Coronary artery (tissue), 2 donors: ENCODE measurements around the gene ABHD12.
A peak's percentile ranks its signal among the peaks of the same experiment; 100 is the strongest.

Source experiments
- DNase-seq: peaks from one replicate; pipeline ENCODE4 v3.0.0-alpha.2; 2017; ENCODE audit warnings: low spot score
- H3K27ac ChIP-seq, 2 donors: fragments of 200-600 bp; sonication (generic); one replicate each; pipeline ENCODE4 v1.5.1; 2016 to 2019
- H3K4me3 ChIP-seq: fragments of 200-600 bp; sonication (generic); 2 replicates; pipeline ENCODE4 v1.5.1; 2016; ENCODE audit warnings: mild to moderate bottlenecking, moderate library complexity
- TF ChIP-seq, protein P1 (sequence below): fragments of 200-600 bp; sonication (generic); IDR thresholded peaks from one replicate; pipeline ENCODE4 v1.5.1; 2019; ENCODE audit warnings: antibody characterized with exemption

The ABHD12 gene

GRCh38 chr20:25259788-25260254, 130.8 kb downstream of the ABHD12 start:
- no peak overlapping the region for H3K4me3 ChIP-seq
- no peak for DNase-seq
- TF ChIP-seq, protein P1, sequence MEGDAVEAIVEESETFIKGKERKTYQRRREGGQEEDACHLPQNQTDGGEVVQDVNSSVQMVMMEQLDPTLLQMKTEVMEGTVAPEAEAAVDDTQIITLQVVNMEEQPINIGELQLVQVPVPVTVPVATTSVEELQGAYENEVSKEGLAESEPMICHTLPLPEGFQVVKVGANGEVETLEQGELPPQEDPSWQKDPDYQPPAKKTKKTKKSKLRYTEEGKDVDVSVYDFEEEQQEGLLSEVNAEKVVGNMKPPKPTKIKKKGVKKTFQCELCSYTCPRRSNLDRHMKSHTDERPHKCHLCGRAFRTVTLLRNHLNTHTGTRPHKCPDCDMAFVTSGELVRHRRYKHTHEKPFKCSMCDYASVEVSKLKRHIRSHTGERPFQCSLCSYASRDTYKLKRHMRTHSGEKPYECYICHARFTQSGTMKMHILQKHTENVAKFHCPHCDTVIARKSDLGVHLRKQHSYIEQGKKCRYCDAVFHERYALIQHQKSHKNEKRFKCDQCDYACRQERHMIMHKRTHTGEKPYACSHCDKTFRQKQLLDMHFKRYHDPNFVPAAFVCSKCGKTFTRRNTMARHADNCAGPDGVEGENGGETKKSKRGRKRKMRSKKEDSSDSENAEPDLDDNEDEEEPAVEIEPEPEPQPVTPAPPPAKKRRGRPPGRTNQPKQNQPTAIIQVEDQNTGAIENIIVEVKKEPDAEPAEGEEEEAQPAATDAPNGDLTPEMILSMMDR, result no peak
- H3K27ac ChIP-seq, result no peak overlapping the region

- H3K27ac ChIP-seq, result no peak overlapping the region
- H3K4me3 ChIP-seq, result no peak overlapping the region
- DNase-seq, result no peak
- TF ChIP-seq, protein P1, result no peak
Measured at GRCh38 chr20:25259358-25259757, 131.3 kb downstream of the ABHD12 start.

- DNase-seq, result no peak
- H3K4me3 ChIP-seq, result no peak overlapping the region
- H3K27ac ChIP-seq, result no peak overlapping the region
- TF ChIP-seq, protein P1, result no peak
Measured at GRCh38 chr20:25258828-25259227, 131.8 kb downstream of the ABHD12 start.

DNA sequence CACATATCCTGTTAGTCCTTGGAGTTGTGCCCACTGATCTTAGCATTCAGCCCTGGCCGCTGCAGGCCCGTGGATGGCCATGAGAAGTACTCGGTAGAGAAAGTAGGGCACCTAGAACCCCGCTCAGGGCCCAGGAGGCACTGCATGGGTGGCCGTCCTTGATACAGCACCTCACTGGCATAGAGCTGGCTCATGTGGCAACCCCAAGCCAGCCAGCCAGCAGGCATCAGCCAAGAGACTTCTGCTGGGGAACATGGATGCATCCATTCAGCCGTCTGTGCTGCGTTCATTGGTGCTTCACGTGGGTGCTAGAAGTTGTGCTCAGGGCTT, 132.2 kb downstream of the ABHD12 start:
- no peak for DNase-seq
- TF ChIP-seq, protein P1, result no peak
- Histone ChIP-seq H3K27ac (no peak overlapping the region), H3K4me3 (no peak overlapping the region)

DNA sequence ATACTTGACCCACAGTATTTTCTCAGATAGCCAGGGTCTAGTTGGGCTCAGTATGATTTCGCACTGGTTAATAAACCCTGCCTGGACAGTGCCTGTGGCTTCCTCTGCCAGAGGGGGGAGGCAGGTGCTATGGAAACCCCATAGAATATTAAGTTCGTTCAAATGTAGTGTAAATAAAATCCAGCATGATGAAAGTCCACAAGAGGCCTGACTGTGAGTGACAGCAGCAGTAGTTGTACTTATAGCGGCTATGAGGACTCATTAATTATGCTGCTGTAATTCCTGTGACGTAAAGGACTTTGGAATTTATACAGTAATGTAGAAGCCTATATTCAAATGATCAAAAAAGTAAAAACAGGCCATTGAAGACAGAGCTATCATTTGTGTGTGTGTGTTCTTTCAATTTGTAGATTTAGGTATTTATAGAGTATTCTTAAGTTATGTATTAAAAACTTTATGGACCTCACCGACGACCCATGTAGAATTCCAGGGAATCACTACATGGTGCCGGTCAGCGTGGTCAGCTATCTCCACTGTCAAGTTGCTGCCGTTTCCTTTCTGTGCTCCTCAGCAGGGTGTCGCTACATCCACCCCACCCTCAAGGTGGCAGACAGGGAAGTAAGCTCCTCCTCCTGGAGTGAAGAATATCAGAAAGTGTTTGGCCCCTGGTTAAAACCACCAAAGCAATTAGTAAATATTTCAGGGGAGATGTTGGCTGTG, 132.7 kb downstream of the ABHD12 start:
- H3K4me3 ChIP-seq, result no peak overlapping the region
- DNase-seq, result no peak
- TF ChIP-seq, protein P1, result no peak
- H3K27ac ChIP-seq, result no peak overlapping the region

- no peak for DNase-seq
- Histone ChIP-seq H3K27ac (no peak overlapping the region), H3K4me3 (no peak overlapping the region)
- TF ChIP-seq, protein P1, result no peak
Measured at GRCh38 chr20:25257130-25257529, 133.5 kb downstream of the ABHD12 start.

- DNase-seq, result peak; percentile 69
- H3K4me3 ChIP-seq, result no peak overlapping the region
- TF ChIP-seq, protein P1, result no peak
- H3K27ac ChIP-seq, result peak overlapping the region in 1 of 2 donors; percentile 26
Measured at GRCh38 chr20:25256226-25256859, 134.3 kb downstream of the ABHD12 start.
